GM12878 (cell line): Measurements from ENCODE around the gene EEFSEC. TPM values are rescaled to one million over a fixed set of nuclear protein-coding genes. Genes with fewer than 3 reads are reported as not detected.

ENCODE experiments used
- ATAC-seq: fragments of 200-7000 bp; cut with Tn5 transposase; 3 replicates; pipeline ENCODE4 v1.9.1; 2020; ENCODE audit warnings: mild to moderate bottlenecking, moderate library complexity
- BruUV-seq: library from RNA; stranded (reverse); fragments of 400-500 nt; replicated peaks from 2 replicates; lab custom pipeline; 2021; lab: Mats Ljungman, UMichigan
- CTCF ChIA-PET: fragments of 300-600 bp; sonication (Branson Sonifier 250); formaldehyde crosslinking; extraction: SDS; loops from one replicate; lab custom pipeline; 2021; ENCODE audit warnings: inconsistent platforms; lab: Yijun Ruan, JAX
- POLR2A ChIA-PET: fragments of 350-600 bp; formaldehyde crosslinking; extraction: SDS; loops from one replicate; lab custom pipeline; 2021; ENCODE audit warnings: inconsistent platforms; lab: Charles Lee
- RAD21 ChIA-PET: fragments of 300-600 bp; sonication (Branson Sonifier 250); formaldehyde crosslinking; loops from one replicate; lab custom pipeline; 2023; ENCODE audit warnings: antibody characterized with exemption; ENCODE audit not compliant: unreplicated experiment; lab: Charles Lee
- SMC1A ChIA-PET: fragments of 300-600 bp; sonication (Branson Sonifier 250); formaldehyde crosslinking; loops from one replicate; lab custom pipeline; 2023; ENCODE audit not compliant: unreplicated experiment, uncharacterized antibody; lab: Charles Lee
- DNase-seq: peaks from one replicate; pipeline ENCODE4 v3.0.0-alpha.2; 2011; ENCODE audit warnings: low read depth, low spot score
- FAIRE-seq: peaks from 3 replicates; lab custom pipeline; 2011; peaks lifted over from hg19 to GRCh38; lab: Jason Lieb, UNC
- H2AFZ ChIP-seq: 2 replicates; pipeline ENCODE4 v1.6.0; 2011; ENCODE audit warnings: low read depth, low read length, control low read depth; ENCODE audit not compliant: control insufficient read depth
- H3K27ac ChIP-seq: 2 replicates; pipeline ENCODE4 v1.5.1; 2011; ENCODE audit warnings: control low read depth; ENCODE audit not compliant: control insufficient read depth, insufficient read depth
- H3K27me3 ChIP-seq, 2 experiments: replicated peaks in 1 of 2; 2 replicates each; pipeline versions ENCODE4 v1.6.0 to v1.6.1; 2011; ENCODE audit warnings: low read length in 1 of 2; ENCODE audit not compliant: control insufficient read depth in 2 of 2, insufficient read depth in 2 of 2
- H3K36me3 ChIP-seq, 2 experiments: 2 replicates each; pipeline ENCODE4 v1.5.1; 2011; ENCODE audit warnings: low read length in 1 of 2; ENCODE audit not compliant: control insufficient read depth in 2 of 2, insufficient read depth in 2 of 2
- H3K4me1 ChIP-seq: 2 replicates; pipeline ENCODE4 v1.6.1; 2011; ENCODE audit warnings: mild to moderate bottlenecking, low read length, moderate library complexity, mixed read lengths; ENCODE audit not compliant: control insufficient read depth, insufficient read depth
- H3K4me2 ChIP-seq: 2 replicates; pipeline ENCODE4 v1.6.0; 2011; ENCODE audit warnings: control low read depth; ENCODE audit not compliant: control insufficient read depth, insufficient read depth
- H3K4me3 ChIP-seq: fragments of 200-600 bp; sonication (generic); 2 replicates; pipeline ENCODE4 v1.5.1; 2016
- H3K79me2 ChIP-seq: 2 replicates; pipeline ENCODE4 v1.6.0; 2011; ENCODE audit warnings: low read length; ENCODE audit not compliant: control insufficient read depth, insufficient read depth
- H3K9ac ChIP-seq: 2 replicates; pipeline ENCODE4 v1.8.0; 2011; ENCODE audit warnings: low read length, control low read depth, mixed read lengths; ENCODE audit not compliant: control insufficient read depth, insufficient read depth
- H3K9me3 ChIP-seq: replicated peaks from 3 replicates; pipeline ENCODE4 v1.5.1; 2011; ENCODE audit warnings: mild to moderate bottlenecking, low read length; ENCODE audit not compliant: control insufficient read depth, insufficient read depth
- H4K20me1 ChIP-seq: 2 replicates; pipeline ENCODE4 v1.6.0; 2011; ENCODE audit not compliant: control insufficient read depth, insufficient read depth
- CUX1 ChIP-seq: IDR thresholded peaks from 2 replicates; pipeline ENCODE4 v1.6.1; 2012; ENCODE audit warnings: improper control_type of control experiment, low read depth, low read length; ENCODE audit not compliant: insufficient replicate concordance
- GABPA ChIP-seq: IDR thresholded peaks from 2 replicates; pipeline ENCODE4 v1.6.1; 2014; ENCODE audit warnings: antibody characterized with exemption, low read depth, mild to moderate bottlenecking, inconsistent platforms
- HDGF ChIP-seq: fragments of 450-650 bp; IDR thresholded peaks from 2 replicates; pipeline ENCODE4 v1.6.1; 2016; ENCODE audit warnings: antibody characterized with exemption
- IKZF2 ChIP-seq, 2 experiments: fragments of 450-650 bp; IDR thresholded peaks; 2 replicates each; pipeline ENCODE4 v1.6.1; 2017; ENCODE audit warnings: mild to moderate bottlenecking in 2 of 2, moderate library complexity in 2 of 2
- LARP7 ChIP-seq: fragments of 450-650 bp; IDR thresholded peaks from 2 replicates; pipeline ENCODE4 v1.6.1; 2017; ENCODE audit warnings: mild to moderate bottlenecking
- MYB ChIP-seq: fragments of 150-350 bp; IDR thresholded peaks from 2 replicates; pipeline ENCODE4 v1.6.1; 2014; ENCODE audit warnings: mild to moderate bottlenecking, low read depth, low read length, borderline replicate concordance
- MYC ChIP-seq: IDR thresholded peaks from 2 replicates; pipeline ENCODE4 v1.6.1; 2011; ENCODE audit warnings: mild to moderate bottlenecking, low read length, moderate library complexity, inconsistent platforms; ENCODE audit not compliant: insufficient read depth, insufficient replicate concordance, insufficient read length, severe bottlenecking
- NFXL1 ChIP-seq: fragments of 450-650 bp; IDR thresholded peaks from 2 replicates; pipeline ENCODE4 v1.6.1; 2017; ENCODE audit warnings: antibody characterized with exemption, mild to moderate bottlenecking, borderline replicate concordance
- NKRF ChIP-seq: fragments of 450-650 bp; conservative IDR thresholded peaks from 2 replicates; pipeline ENCODE4 v1.6.1; 2017; ENCODE audit warnings: mild to moderate bottlenecking, moderate library complexity
- RBBP5 ChIP-seq: fragments of 200-600 bp; sonication (generic); conservative IDR thresholded peaks from 2 replicates; pipeline ENCODE4 v1.6.1; 2016
- SREBF2 ChIP-seq: IDR thresholded peaks from 2 replicates; pipeline ENCODE4 v1.6.1; 2012; ENCODE audit warnings: mild to moderate bottlenecking, low read length
- TAF1 ChIP-seq: IDR thresholded peaks from 2 replicates; pipeline ENCODE4 v1.6.1; 2011; ENCODE audit warnings: mild to moderate bottlenecking, low read depth, low read length, borderline replicate concordance
- ZBTB33 ChIP-seq: fragments of 450-650 bp; IDR thresholded peaks from 2 replicates; pipeline ENCODE4 v1.6.1; 2017; ENCODE audit warnings: mild to moderate bottlenecking
- ZZZ3 ChIP-seq: IDR thresholded peaks from 2 replicates; pipeline ENCODE4 v1.6.1; 2011; ENCODE audit warnings: low read depth; ENCODE audit not compliant: control insufficient read depth, insufficient read length
- WGBS: methylation state at CpG from one replicate; pipeline ENCODE4 v1.1.6; 2016; ENCODE audit warnings: low lambda C conversion rate; ENCODE audit not compliant: insufficient replicate concordance, insufficient coverage; ENCODE audit errors: missing lambda C conversion rate; 5-methylcytosine and 5-hydroxymethylcytosine counted together
- in situ Hi-C: fragments of 300-500 bp; cut with MboI; formaldehyde crosslinking; loops from 9 replicates; pipeline ENCODE4 v1.14.3; 2018; ENCODE audit warnings: mixed read lengths
- intact Hi-C: fragments of 100-400 bp; cut with micrococcal nuclease; formaldehyde crosslinking; loops from one replicate; pipeline ENCODE4 v1.14.2; 2022; ENCODE audit not compliant: unreplicated experiment
- polyA plus RNA-seq, 11 experiments: library from polyadenylated mRNA; depleted of rRNA in 4 of 11; unstranded in 6 of 11; stranded (reverse) in 5 of 11; fragments of >200 nt; fragmentation: Nextera tagmentation in 4 of 11; fragmentation: Illumina TruSeq in 1 of 11; extraction: Ambion mirVana in 4 of 11; extraction: Trizol in 1 of 11; gene quantifications; 1 replicate in 1 of 11; 2 replicates in 10 of 11; pipeline versions ENCODE4 v1.2.1 to v1.2.3, GENCODE V29; 2011 to 2016; ENCODE audit warnings: inconsistent platforms in 2 of 11, missing spikeins in 2 of 11, low read depth in 1 of 11
- total RNA-seq, 4 experiments: library from RNA; depleted of rRNA in 3 of 4; stranded (reverse); fragments of >200 nt in 3 of 4; fragmentation: Illumina TruSeq in 1 of 4; extraction: Trizol in 1 of 4; gene quantifications; 2 replicates each; pipeline versions ENCODE4 v1.2.1 to v1.2.3, GENCODE V29; 2013 to 2021
- TF ChIP-seq, protein P1 (sequence below): IDR thresholded peaks from 2 replicates; pipeline ENCODE4 v1.6.1; 2011; ENCODE audit warnings: low read depth, mild to moderate bottlenecking, low read length, moderate library complexity, borderline replicate concordance; ENCODE audit errors: extremely low read depth

EEFSEC gene
- total and polyA plus RNA-seq, 10 of the 15 experiments (the other 5 are each of a cell fraction or from before 2014, with no cell fraction given) = 0.29 to 29.1 (median 16.1) TPM

DNA sequence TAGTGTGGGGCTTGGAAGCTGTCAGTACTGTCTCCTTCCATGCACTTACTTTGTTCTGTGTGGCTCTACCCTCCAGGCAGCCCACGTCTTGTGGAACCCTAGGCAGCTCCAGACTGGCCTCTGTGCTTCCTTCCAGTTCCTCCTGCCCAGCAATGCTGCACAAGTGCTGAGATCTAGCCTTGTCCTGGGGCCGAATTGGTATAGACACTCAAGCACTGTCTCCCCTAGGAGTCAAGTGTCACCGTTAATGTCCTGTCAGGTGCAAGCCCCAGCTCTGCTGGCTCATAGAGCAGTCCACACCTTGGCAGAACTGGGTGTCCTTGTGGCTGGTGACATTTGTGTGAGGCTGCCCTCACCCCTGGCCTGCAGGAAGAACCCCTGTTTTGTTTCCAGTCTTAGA lies 130.1 kb downstream of the EEFSEC start:
- H3K79me2 ChIP-seq = no peaks in the 10 kb centered on the region
- 92% methylated on average over 3 of the region's 3 CpGs for WGBS
- DNase-seq = no peak
- H3K36me3 ChIP-seq = peaks cover 1 to 8% of the 10 kb centered on the region in 2 experiments; a peak in 3 of 4 replicates
- H3K4me2 ChIP-seq = no peak overlapping the region
- POLR2A ChIA-PET = no interaction called here
- BruUV-seq = no TSS peak
- H3K9me3 ChIP-seq = no peaks in the 10 kb centered on the region
- RAD21 ChIA-PET = no interaction called here
- ATAC-seq = no peak
- no peak overlapping the region for H3K27ac ChIP-seq
- H4K20me1 ChIP-seq = no peaks in the 10 kb centered on the region
- H3K9ac ChIP-seq = no peak overlapping the region
- no peak overlapping the region for H2AFZ ChIP-seq
- intact Hi-C loops (no loop called here), in situ Hi-C loops (no loop called here)
- no peaks in the 10 kb centered on the region for H3K4me1 ChIP-seq
- CTCF ChIA-PET = no interaction called here
- no peak for FAIRE-seq
- no peaks in the 10 kb centered on the region for H3K27me3 ChIP-seq
- TF ChIP-seq, protein P1, sequence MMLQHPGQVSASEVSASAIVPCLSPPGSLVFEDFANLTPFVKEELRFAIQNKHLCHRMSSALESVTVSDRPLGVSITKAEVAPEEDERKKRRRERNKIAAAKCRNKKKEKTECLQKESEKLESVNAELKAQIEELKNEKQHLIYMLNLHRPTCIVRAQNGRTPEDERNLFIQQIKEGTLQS = no peak
- TF ChIP-seq SREBF2 = no peak
- no peak for TF ChIP-seq CUX1
- no peak for TF ChIP-seq HDGF
- no peak for TF ChIP-seq NFXL1
- TF ChIP-seq TAF1 = no peak
- no peak for TF ChIP-seq LARP7
- TF ChIP-seq NKRF = no peak
- no peak for TF ChIP-seq ZBTB33
- TF ChIP-seq GABPA = no peak
- TF ChIP-seq ZZZ3 = no peak
- TF ChIP-seq MYC = no peak
- no peak for TF ChIP-seq IKZF2 (IDR thresholded peaks at IDR 0.05)
- no peak for TF ChIP-seq MYB
- TF ChIP-seq RBBP5 = no peak
- H3K4me3 ChIP-seq = no peak overlapping the region
- SMC1A ChIA-PET = no interaction called here
